HepG2 (cell line): ENCODE measurements around the gene DSE. TPM values are rescaled to one million over a fixed set of nuclear protein-coding genes. Genes with fewer than 3 reads are reported as not detected.

ENCODE experiments used
- ATAC-seq: fragments of 200-7000 bp; cut with Tn5 transposase; 3 replicates; pipeline ENCODE4 v1.9.1; 2020; ENCODE audit warnings: mild to moderate bottlenecking, moderate library complexity
- BruUV-seq: library from RNA; stranded (reverse); fragments of 400-500 nt; replicated peaks from 2 replicates; lab custom pipeline; 2021; lab: Mats Ljungman, UMichigan
- CTCF ChIA-PET: fragments of 300-600 bp; formaldehyde crosslinking; extraction: SDS; loops from one replicate; lab custom pipeline; 2021; ENCODE audit warnings: low total read pairs, inconsistent platforms, low intra/inter-chr PET ratio; lab: Yijun Ruan, JAX
- POLR2A ChIA-PET: fragments of 350-600 bp; sonication (Branson Sonifier 250); formaldehyde crosslinking; loops from one replicate; lab custom pipeline; 2020; ENCODE audit warnings: antibody characterized with exemption, inconsistent platforms; lab: Yijun Ruan, JAX
- DNase-seq: peaks from one replicate; pipeline ENCODE4 v3.0.0-alpha.2; 2015; ENCODE audit warnings: low spot score
- FAIRE-seq: peaks from 3 replicates; lab custom pipeline; 2011; peaks lifted over from hg19 to GRCh38; lab: Jason Lieb, UNC
- H2AFZ ChIP-seq: one replicate; pipeline ENCODE4 v1.6.1; 2011; ENCODE audit warnings: low read length, inconsistent platforms
- H3K27ac ChIP-seq: fragments of 300-600 bp; 3 replicates; pipeline ENCODE4 v1.8.0; 2011; ENCODE audit warnings: mixed run types, mild to moderate bottlenecking, mixed read lengths, low read length, inconsistent platforms; ENCODE audit not compliant: insufficient read depth; ENCODE audit errors: extremely low read length
- H3K27me3 ChIP-seq, 2 experiments: fragments of 200-600 bp in 1 of 2; 2 replicates in 1 of 2; 3 replicates in 1 of 2; pipeline versions ENCODE4 v1.6.0 to v1.8.0; 2011; ENCODE audit warnings: low read length in 2 of 2, mild to moderate bottlenecking in 2 of 2, moderate library complexity in 2 of 2, inconsistent platforms in 1 of 2; ENCODE audit not compliant: insufficient read depth in 2 of 2, control insufficient read depth in 1 of 2
- H3K36me3 ChIP-seq, 2 experiments: fragments of 200-600 bp in 1 of 2; replicated peaks in 1 of 2; 2 replicates in 1 of 2; 3 replicates in 1 of 2; pipeline versions ENCODE4 v1.5.1 to v1.8.0; 2011; ENCODE audit warnings: low read length in 2 of 2, inconsistent platforms in 1 of 2; ENCODE audit not compliant: insufficient read depth in 2 of 2, control insufficient read depth in 1 of 2
- H3K4me1 ChIP-seq: 2 replicates; pipeline ENCODE4 v1.5.1; 2012; ENCODE audit warnings: low read length, inconsistent platforms; ENCODE audit not compliant: insufficient read depth
- H3K4me2 ChIP-seq: 2 replicates; pipeline ENCODE4 v1.6.0; 2011; ENCODE audit warnings: low read depth, low read length, inconsistent platforms
- H3K4me3 ChIP-seq, 3 experiments: fragments of 200-600 bp in 1 of 3; sonication (generic), shearing (Covaris generic) in 1 of 3; replicated peaks in 1 of 3; 2 replicates each; pipeline ENCODE4 v1.5.1; 2011 to 2016; ENCODE audit warnings: low read length in 3 of 3, inconsistent platforms in 2 of 3, low read depth in 2 of 3, mild to moderate bottlenecking in 2 of 3, control low read depth in 1 of 3, mixed read lengths in 1 of 3; ENCODE audit not compliant: insufficient read depth in 1 of 3
- H3K79me2 ChIP-seq: one replicate; pipeline ENCODE4 v1.6.1; 2011; ENCODE audit warnings: low read length, inconsistent platforms; ENCODE audit not compliant: insufficient read depth
- H3K9ac ChIP-seq: 2 replicates; pipeline ENCODE4 v1.6.0; 2011; ENCODE audit warnings: mild to moderate bottlenecking, low read depth, low read length, inconsistent platforms; ENCODE audit not compliant: insufficient read depth
- H3K9me3 ChIP-seq: 2 replicates; pipeline ENCODE4 v1.5.1; 2012; ENCODE audit warnings: mild to moderate bottlenecking, low read length
- H4K20me1 ChIP-seq: 2 replicates; pipeline ENCODE4 v1.6.0; 2011; ENCODE audit warnings: inconsistent platforms, mild to moderate bottlenecking, low read length, moderate library complexity; ENCODE audit not compliant: insufficient read depth
- KLF12 ChIP-seq: sonication (generic); formaldehyde crosslinking; IDR thresholded peaks from 2 replicates; pipeline ENCODE4 v1.4.0; 2020; ENCODE audit warnings: missing genetic modification reagents, borderline replicate concordance
- MTA1 ChIP-seq: sonication (generic); formaldehyde crosslinking; IDR thresholded peaks from 2 replicates; pipeline ENCODE4 v1.4.0; 2020; ENCODE audit warnings: missing genetic modification reagents, mild to moderate bottlenecking, borderline replicate concordance
- NBN ChIP-seq: fragments of 450-650 bp; conservative IDR thresholded peaks from 2 replicates; pipeline ENCODE4 v1.6.1; 2017
- ZNF136 ChIP-seq: sonication (generic); formaldehyde crosslinking; IDR thresholded peaks from 2 replicates; pipeline ENCODE4 v1.8.1; 2022; ENCODE audit warnings: low read depth, mild to moderate bottlenecking, moderate library complexity, missing genetic modification reagents
- ZNF225 ChIP-seq: sonication (generic); formaldehyde crosslinking; IDR thresholded peaks from 2 replicates; pipeline ENCODE4 v1.4.0; 2020; ENCODE audit warnings: mild to moderate bottlenecking, missing genetic modification reagents
- ZNF672 ChIP-seq: sonication (generic); formaldehyde crosslinking; IDR thresholded peaks from 2 replicates; pipeline ENCODE4 v1.8.1; 2022; ENCODE audit warnings: missing genetic modification reagents
- ZNF720 ChIP-seq: sonication (generic); formaldehyde crosslinking; IDR thresholded peaks from 2 replicates; pipeline ENCODE4 v1.4.0; 2020; ENCODE audit warnings: missing genetic modification reagents
- WGBS: methylation state at CpG from one replicate; pipeline ENCODE4 v1.1.6; 2017; ENCODE audit warnings: low lambda C conversion rate; 5-methylcytosine and 5-hydroxymethylcytosine counted together
- in situ Hi-C: cut with HindIII; loops from 2 replicates; pipeline ENCODE4 v1.10.0; 2017; ENCODE audit warnings: low pct_unique_long_range_greater_than_20kb; ENCODE audit not compliant: extremely low pct_ligation_motif_present
- intact Hi-C: fragments of 100-400 bp; cut with micrococcal nuclease; formaldehyde crosslinking; loops from one replicate; pipeline ENCODE4 v1.10.0; 2022; ENCODE audit not compliant: unreplicated experiment
- polyA plus RNA-seq, 8 experiments: library from polyadenylated mRNA; depleted of rRNA in 3 of 8; stranded (reverse) in 7 of 8; unstranded in 1 of 8; fragments of >200 nt; fragmentation: Illumina TruSeq in 4 of 8; extraction: Trizol in 4 of 8; gene quantifications; 2 replicates each; pipeline versions ENCODE4 v1.2.1 to v1.2.3, GENCODE V29; 2011 to 2016; ENCODE audit warnings: low read depth in 4 of 8, missing spikeins in 1 of 8, mixed read lengths in 1 of 8; ENCODE audit not compliant: insufficient read depth in 1 of 8
- total RNA-seq, 5 experiments: library from RNA; depleted of rRNA; stranded (reverse); fragments of >200 nt; fragmentation: Illumina TruSeq; extraction: Trizol; gene quantifications; 2 replicates each; pipeline ENCODE4 v1.2.3, GENCODE V29; 2016; ENCODE audit warnings: low read depth in 1 of 5
- TF ChIP-seq, protein P1 (sequence below): sonication (generic); formaldehyde crosslinking; IDR thresholded peaks from 2 replicates; pipeline ENCODE4 v1.8.0; 2022; ENCODE audit warnings: missing genetic modification reagents, mild to moderate bottlenecking, moderate library complexity, borderline replicate concordance
- TF ChIP-seq, protein P2 (sequence below): IDR thresholded peaks from 2 replicates; pipeline ENCODE4 v1.6.1; 2016; ENCODE audit warnings: missing genetic modification reagents, missing compliant biosample characterization
- TF ChIP-seq, protein P3 (sequence below): sonication (generic); formaldehyde crosslinking; IDR thresholded peaks from 2 replicates; pipeline ENCODE4 v1.8.1; 2022; ENCODE audit warnings: mild to moderate bottlenecking, missing genetic modification reagents
- TF ChIP-seq, protein P4 (sequence below): sonication (generic); formaldehyde crosslinking; IDR thresholded peaks from 2 replicates; pipeline ENCODE4 v1.8.1; 2023; ENCODE audit warnings: mild to moderate bottlenecking, missing genetic modification reagents, borderline replicate concordance
- TF ChIP-seq, protein P5 (sequence below): sonication (generic); formaldehyde crosslinking; IDR thresholded peaks from 2 replicates; pipeline ENCODE4 v1.4.0; 2020; ENCODE audit warnings: missing genetic modification reagents

The DSE gene
- total and polyA plus RNA-seq, 2 of the 13 experiments (the other 11 are each of a cell fraction or from before 2014, with no cell fraction given), result 2.6 to 4.6 TPM

DNA sequence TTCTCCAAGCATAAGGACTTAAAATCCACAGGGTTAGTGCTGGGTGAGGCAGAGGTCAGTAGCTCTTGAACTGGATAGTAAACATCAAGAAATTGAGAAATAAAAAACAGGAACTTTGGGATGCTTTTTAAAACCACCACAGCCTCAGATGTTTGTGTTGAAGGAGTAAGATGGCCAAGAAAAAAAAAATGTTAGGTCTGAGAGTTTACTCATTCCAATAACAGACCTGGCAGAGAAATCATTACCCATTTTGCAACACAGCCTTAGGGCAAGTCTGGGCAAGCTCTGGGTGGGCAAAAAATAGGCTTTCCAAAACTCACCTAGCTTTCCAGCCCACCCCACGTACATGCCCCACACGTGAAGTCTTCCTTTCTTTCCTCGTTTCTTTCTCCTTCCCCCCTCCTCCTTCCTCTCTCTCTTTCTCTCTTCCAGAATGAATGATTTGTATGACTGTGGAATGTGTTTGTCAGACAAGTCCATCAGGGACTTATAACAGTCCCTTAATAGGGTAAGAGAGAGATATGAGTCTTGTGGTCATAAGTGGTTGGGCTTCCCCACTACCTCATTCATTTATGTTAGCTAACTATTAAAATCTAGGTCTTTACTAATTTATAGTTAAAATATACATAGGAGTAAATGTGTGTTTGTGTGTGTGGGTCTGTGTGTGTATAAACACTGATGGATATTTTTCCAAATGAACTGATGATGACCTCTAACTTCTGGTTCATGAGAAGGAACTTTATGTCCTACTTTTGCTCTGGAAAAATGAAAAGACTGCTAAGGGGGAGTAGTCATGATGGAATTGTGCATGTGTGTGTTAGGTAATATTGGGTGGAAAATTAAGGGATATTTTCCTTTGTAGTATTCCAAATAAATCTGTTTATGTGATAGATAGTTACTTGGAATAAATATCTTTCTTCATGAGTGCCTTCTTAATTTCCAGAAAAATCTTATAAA is 18.0 kb upstream of the DSE start (continued):
- TF ChIP-seq ZNF672 (CRISPR knock-in tag), result no peak

DNA sequence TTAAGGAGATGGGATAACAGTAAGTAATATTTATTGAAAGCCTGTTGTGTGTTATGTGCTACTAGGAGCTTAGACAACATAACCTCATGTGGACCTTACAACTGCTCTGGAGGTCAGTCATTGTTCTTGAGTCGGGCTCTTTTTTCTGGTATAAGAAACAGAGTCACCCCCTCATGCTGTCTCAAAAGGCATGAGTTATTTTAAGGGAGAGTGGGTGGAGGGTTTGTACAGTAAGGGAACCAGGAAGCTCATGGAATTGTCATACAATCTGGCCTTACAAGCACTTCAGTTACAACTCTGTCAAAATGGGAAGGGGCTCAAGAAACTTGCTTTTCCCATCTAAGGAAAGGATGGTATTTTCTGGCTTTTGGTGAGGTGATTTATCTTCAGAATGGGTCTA is 16.5 kb upstream of the DSE start:
- Histone ChIP-seq H4K20me1 (no peaks in the 10 kb centered on the region), H3K4me1 (no peaks in the 10 kb centered on the region), H3K36me3 (no peaks in the 10 kb centered on the region), H3K9me3 (no peaks in the 10 kb centered on the region)
- DNase-seq, result no peak
- TF ChIP-seq ZNF136 (no peak), MTA1 (no peak), KLF12 (CRISPR knock-in tag) (no peak), NBN (no peak), ZNF225 (CRISPR knock-in tag) (no peak), ZNF720 (CRISPR knock-in tag) (no peak)
- TF ChIP-seq, protein P1, sequence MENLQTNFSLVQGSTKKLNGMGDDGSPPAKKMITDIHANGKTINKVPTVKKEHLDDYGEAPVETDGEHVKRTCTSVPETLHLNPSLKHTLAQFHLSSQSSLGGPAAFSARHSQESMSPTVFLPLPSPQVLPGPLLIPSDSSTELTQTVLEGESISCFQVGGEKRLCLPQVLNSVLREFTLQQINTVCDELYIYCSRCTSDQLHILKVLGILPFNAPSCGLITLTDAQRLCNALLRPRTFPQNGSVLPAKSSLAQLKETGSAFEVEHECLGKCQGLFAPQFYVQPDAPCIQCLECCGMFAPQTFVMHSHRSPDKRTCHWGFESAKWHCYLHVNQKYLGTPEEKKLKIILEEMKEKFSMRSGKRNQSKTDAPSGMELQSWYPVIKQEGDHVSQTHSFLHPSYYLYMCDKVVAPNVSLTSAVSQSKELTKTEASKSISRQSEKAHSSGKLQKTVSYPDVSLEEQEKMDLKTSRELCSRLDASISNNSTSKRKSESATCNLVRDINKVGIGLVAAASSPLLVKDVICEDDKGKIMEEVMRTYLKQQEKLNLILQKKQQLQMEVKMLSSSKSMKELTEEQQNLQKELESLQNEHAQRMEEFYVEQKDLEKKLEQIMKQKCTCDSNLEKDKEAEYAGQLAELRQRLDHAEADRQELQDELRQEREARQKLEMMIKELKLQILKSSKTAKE, result no peak
- TF ChIP-seq, protein P2, sequence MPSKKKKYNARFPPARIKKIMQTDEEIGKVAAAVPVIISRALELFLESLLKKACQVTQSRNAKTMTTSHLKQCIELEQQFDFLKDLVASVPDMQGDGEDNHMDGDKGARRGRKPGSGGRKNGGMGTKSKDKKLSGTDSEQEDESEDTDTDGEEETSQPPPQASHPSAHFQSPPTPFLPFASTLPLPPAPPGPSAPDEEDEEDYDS (CRISPR knock-in tag), result no peak
- TF ChIP-seq, protein P3, sequence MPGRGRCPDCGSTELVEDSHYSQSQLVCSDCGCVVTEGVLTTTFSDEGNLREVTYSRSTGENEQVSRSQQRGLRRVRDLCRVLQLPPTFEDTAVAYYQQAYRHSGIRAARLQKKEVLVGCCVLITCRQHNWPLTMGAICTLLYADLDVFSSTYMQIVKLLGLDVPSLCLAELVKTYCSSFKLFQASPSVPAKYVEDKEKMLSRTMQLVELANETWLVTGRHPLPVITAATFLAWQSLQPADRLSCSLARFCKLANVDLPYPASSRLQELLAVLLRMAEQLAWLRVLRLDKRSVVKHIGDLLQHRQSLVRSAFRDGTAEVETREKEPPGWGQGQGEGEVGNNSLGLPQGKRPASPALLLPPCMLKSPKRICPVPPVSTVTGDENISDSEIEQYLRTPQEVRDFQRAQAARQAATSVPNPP, result no peak
- TF ChIP-seq, protein P4, sequence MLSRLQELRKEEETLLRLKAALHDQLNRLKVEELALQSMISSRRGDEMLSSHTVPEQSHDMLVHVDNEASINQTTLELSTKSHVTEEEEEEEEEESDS, result no peak
- TF ChIP-seq, protein P5, sequence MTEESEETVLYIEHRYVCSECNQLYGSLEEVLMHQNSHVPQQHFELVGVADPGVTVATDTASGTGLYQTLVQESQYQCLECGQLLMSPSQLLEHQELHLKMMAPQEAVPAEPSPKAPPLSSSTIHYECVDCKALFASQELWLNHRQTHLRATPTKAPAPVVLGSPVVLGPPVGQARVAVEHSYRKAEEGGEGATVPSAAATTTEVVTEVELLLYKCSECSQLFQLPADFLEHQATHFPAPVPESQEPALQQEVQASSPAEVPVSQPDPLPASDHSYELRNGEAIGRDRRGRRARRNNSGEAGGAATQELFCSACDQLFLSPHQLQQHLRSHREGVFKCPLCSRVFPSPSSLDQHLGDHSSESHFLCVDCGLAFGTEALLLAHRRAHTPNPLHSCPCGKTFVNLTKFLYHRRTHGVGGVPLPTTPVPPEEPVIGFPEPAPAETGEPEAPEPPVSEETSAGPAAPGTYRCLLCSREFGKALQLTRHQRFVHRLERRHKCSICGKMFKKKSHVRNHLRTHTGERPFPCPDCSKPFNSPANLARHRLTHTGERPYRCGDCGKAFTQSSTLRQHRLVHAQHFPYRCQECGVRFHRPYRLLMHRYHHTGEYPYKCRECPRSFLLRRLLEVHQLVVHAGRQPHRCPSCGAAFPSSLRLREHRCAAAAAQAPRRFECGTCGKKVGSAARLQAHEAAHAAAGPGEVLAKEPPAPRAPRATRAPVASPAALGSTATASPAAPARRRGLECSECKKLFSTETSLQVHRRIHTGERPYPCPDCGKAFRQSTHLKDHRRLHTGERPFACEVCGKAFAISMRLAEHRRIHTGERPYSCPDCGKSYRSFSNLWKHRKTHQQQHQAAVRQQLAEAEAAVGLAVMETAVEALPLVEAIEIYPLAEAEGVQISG (CRISPR knock-in tag), result no peak
- TF ChIP-seq, all 625 proteins: peak for 0
- CTCF ChIA-PET, result no interaction called here
- no peaks in the 10 kb centered on the region for H3K27me3 ChIP-seq
- H2AFZ ChIP-seq, result no peak overlapping the region
- no TSS peak for BruUV-seq
- H3K4me3 ChIP-seq, result no peak overlapping the region
- ATAC-seq (no peak), FAIRE-seq (no peak)
- H3K9ac ChIP-seq, result no peak overlapping the region
- no peak overlapping the region for H3K4me2 ChIP-seq
- 26% methylated on average over 1 of the region's 1 CpG for WGBS
- intact Hi-C loops (no loop called here), in situ Hi-C loops (no loop called here)
- no peaks in the 10 kb centered on the region for H3K79me2 ChIP-seq
- no peak overlapping the region for H3K27ac ChIP-seq
- POLR2A ChIA-PET, result no interaction called here
